ENCODE results near the gene GMCL1.
A peak's percentile ranks its signal among the peaks of the same experiment; 100 is the strongest.

Gene GMCL1

DNA sequence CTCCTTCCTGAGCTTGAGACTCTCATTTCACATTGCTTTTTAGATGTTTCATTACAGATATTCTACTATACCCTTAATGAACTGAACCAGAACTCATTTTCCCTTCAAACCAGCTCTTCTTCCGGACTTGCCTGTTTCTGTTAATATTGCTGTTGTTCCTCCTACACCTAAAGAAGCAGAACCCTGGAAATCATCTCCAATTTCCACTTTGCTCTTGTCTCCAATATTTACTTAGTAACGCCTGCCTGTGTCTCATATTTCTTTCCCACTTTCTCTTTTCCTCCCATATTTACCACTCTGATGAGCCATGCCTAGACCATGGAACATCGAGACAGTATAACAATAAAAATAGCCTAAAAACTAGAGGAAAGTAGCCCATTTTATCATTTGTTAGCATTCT is 17.9 kb upstream of the GMCL1 start:
- Histone ChIP-seq H3K9me3 (ENCODE audit: control insufficient read depth, insufficient read depth, low read length) (no peaks in the 10 kb centered on the region), H3K36me3 (ENCODE audit: control insufficient read depth, low read length) (no peaks in the 10 kb centered on the region), H3K4me2 (ENCODE audit: low read length) (no peak overlapping the region), H3F3A (ENCODE audit: control insufficient read depth, insufficient read depth) (no peaks in the 10 kb centered on the region), H3K27ac (ENCODE audit: low read depth, low read length) (no peak overlapping the region), H3K9me2 (replicated peaks; ENCODE audit: control insufficient read depth, low read length) (no peaks in the 10 kb centered on the region), H4K20me1 (ENCODE audit: control insufficient read depth, insufficient read depth, low read depth, low read length) (no peaks in the 10 kb centered on the region), H3K27me3 (ENCODE audit: control insufficient read depth, low read length) (no peaks in the 10 kb centered on the region), H3K4me3 (ENCODE audit: low read length) (no peak overlapping the region), H3K4me1 (ENCODE audit: control insufficient read depth, low read length) (no peaks in the 10 kb centered on the region), H3K79me2 (ENCODE audit: control insufficient read depth, low read length) (no peaks in the 10 kb centered on the region)
- TF ChIP-seq, protein P1, sequence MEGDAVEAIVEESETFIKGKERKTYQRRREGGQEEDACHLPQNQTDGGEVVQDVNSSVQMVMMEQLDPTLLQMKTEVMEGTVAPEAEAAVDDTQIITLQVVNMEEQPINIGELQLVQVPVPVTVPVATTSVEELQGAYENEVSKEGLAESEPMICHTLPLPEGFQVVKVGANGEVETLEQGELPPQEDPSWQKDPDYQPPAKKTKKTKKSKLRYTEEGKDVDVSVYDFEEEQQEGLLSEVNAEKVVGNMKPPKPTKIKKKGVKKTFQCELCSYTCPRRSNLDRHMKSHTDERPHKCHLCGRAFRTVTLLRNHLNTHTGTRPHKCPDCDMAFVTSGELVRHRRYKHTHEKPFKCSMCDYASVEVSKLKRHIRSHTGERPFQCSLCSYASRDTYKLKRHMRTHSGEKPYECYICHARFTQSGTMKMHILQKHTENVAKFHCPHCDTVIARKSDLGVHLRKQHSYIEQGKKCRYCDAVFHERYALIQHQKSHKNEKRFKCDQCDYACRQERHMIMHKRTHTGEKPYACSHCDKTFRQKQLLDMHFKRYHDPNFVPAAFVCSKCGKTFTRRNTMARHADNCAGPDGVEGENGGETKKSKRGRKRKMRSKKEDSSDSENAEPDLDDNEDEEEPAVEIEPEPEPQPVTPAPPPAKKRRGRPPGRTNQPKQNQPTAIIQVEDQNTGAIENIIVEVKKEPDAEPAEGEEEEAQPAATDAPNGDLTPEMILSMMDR (IDR thresholded peaks at IDR 0.05; ENCODE audit: low read depth, low read length, poor library complexity, severe bottlenecking), result no peak

DNA sequence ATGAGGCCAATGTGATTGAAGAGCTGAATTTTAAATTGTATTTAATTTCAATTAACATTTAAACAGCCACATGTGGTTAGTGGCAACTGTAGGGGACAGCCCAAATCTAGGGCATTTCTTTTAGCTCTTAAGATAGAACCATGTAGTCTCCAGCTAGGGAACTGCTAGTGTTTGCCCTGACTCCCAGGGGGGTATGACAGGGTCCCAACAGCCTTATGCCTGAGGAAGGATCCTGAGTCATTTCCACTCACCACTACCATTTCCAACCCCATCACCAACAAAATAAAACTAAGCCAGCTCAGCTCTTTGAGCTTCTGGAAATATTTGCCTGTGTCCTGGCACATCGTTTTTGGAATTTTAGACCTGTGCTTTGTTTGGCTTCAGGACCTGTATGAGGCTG is 13.7 kb upstream of the GMCL1 start:
- H3K79me2 ChIP-seq (ENCODE audit: control insufficient read depth, low read length), result no peaks in the 10 kb centered on the region
- no peaks in the 10 kb centered on the region for H3K9me2 ChIP-seq (replicated peaks; ENCODE audit: control insufficient read depth, low read length)
- H3K4me1 ChIP-seq (ENCODE audit: control insufficient read depth, low read length), result peaks cover 7% of the 10 kb centered on the region
- H3K27me3 ChIP-seq (ENCODE audit: control insufficient read depth, low read length), result no peaks in the 10 kb centered on the region
- no peak overlapping the region for H3K4me2 ChIP-seq (ENCODE audit: low read length)
- no peak overlapping the region for H3K4me3 ChIP-seq (ENCODE audit: low read length)
- no peaks in the 10 kb centered on the region for H4K20me1 ChIP-seq (ENCODE audit: control insufficient read depth, insufficient read depth, low read depth, low read length)
- no peaks in the 10 kb centered on the region for H3K9me3 ChIP-seq (ENCODE audit: control insufficient read depth, insufficient read depth, low read length)
- no peaks in the 10 kb centered on the region for H3F3A ChIP-seq (ENCODE audit: control insufficient read depth, insufficient read depth)
- no peak overlapping the region for H3K27ac ChIP-seq (ENCODE audit: low read depth, low read length)
- no peak for TF ChIP-seq EZH2phosphoT487 (IDR thresholded peaks at IDR 0.05; ENCODE audit: borderline replicate concordance, low read length)
- TF ChIP-seq, protein P1 (IDR thresholded peaks at IDR 0.05; ENCODE audit: low read depth, low read length, poor library complexity, severe bottlenecking), result no peak
- H3K36me3 ChIP-seq (ENCODE audit: control insufficient read depth, low read length), result no peaks in the 10 kb centered on the region

DNA sequence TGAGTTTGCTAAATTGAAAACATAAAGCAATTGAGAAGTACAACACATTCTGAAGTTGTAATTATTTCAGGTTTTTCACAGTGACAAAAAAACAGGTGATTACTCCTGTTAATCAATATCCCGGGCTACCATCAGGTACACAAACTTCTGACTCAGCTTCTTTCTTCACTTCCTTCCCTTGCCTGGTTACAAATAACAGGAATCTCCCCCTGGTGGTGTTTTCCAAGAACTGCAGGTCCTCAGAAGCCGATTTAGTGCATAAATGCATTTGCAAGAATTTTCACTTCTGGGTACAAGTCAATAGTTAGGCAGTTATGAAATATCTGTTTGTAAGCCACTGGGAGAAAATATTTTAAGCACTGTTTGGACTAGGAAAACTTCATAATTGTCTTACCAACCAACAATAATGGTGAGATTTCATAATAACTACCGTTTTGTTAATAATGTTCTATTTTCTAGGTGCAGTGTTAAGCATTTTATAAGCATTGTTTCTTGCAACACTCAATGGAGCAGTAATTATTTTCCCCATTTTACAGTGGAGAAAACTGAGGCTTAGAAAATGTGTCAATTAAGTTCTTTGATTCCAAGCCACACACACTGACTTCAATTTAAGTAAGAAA is 12.4 kb upstream of the GMCL1 start:
- no peaks in the 10 kb centered on the region for H3K9me2 ChIP-seq (replicated peaks; ENCODE audit: control insufficient read depth, low read length)
- no peak overlapping the region for H3K27ac ChIP-seq (ENCODE audit: low read depth, low read length)
- H3K4me1 ChIP-seq (ENCODE audit: control insufficient read depth, low read length), result peaks cover 7% of the 10 kb centered on the region
- H3K36me3 ChIP-seq (ENCODE audit: control insufficient read depth, low read length), result no peaks in the 10 kb centered on the region
- H3K4me3 ChIP-seq (ENCODE audit: low read length), result no peak overlapping the region
- H3F3A ChIP-seq (ENCODE audit: control insufficient read depth, insufficient read depth), result no peaks in the 10 kb centered on the region
- no peaks in the 10 kb centered on the region for H3K9me3 ChIP-seq (ENCODE audit: control insufficient read depth, insufficient read depth, low read length)
- H3K4me2 ChIP-seq (ENCODE audit: low read length), result no peak overlapping the region
- no peak for TF ChIP-seq EZH2phosphoT487 (IDR thresholded peaks at IDR 0.05; ENCODE audit: borderline replicate concordance, low read length)
- TF ChIP-seq, protein P1 (IDR thresholded peaks at IDR 0.05; ENCODE audit: low read depth, low read length, poor library complexity, severe bottlenecking), result peak; percentile 87
- no peaks in the 10 kb centered on the region for H3K79me2 ChIP-seq (ENCODE audit: control insufficient read depth, low read length)
- no peaks in the 10 kb centered on the region for H4K20me1 ChIP-seq (ENCODE audit: control insufficient read depth, insufficient read depth, low read depth, low read length)
- H3K27me3 ChIP-seq (ENCODE audit: control insufficient read depth, low read length), result no peaks in the 10 kb centered on the region

Measured in DOHH2 (cell line).